HG02884 (cell line): ENCODE results near the gene JUNB.

ENCODE experiments used
- ATAC-seq: cut with Tn5 transposase; IDR thresholded peaks from one replicate; pipeline ENCODE4 v1.9.1; 2021; ENCODE audit warnings: mild to moderate bottlenecking, moderate library complexity; ENCODE audit not compliant: unreplicated experiment

The JUNB gene

DNA sequence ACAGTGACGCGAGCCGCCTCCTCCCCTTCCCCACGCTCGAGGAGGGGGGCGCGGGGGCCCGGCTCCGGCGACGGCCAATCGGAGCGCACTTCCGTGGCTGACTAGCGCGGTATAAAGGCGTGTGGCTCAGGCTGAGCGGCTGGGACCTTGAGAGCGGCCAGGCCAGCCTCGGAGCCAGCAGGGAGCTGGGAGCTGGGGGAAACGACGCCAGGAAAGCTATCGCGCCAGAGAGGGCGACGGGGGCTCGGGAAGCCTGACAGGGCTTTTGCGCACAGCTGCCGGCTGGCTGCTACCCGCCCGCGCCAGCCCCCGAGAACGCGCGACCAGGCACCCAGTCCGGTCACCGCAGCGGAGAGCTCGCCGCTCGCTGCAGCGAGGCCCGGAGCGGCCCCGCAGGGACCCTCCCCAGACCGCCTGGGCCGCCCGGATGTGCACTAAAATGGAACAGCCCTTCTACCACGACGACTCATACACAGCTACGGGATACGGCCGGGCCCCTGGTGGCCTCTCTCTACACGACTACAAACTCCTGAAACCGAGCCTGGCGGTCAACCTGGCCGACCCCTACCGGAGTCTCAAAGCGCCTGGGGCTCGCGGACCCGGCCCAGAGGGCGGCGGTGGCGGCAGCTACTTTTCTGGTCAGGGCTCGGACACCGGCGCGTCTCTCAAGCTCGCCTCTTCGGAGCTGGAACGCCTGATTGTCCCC, at the start of gene JUNB:
JUNB (plus strand) TSS at position 142 of the 706 bp plus-strand sequence; CDS start at position 428, 286 bp downstream.
- ATAC-seq: no peak

GRCh38 chr19:12745166-12745897, 46.0 kb upstream of the JUNB start:
- no peak for ATAC-seq

DNA sequence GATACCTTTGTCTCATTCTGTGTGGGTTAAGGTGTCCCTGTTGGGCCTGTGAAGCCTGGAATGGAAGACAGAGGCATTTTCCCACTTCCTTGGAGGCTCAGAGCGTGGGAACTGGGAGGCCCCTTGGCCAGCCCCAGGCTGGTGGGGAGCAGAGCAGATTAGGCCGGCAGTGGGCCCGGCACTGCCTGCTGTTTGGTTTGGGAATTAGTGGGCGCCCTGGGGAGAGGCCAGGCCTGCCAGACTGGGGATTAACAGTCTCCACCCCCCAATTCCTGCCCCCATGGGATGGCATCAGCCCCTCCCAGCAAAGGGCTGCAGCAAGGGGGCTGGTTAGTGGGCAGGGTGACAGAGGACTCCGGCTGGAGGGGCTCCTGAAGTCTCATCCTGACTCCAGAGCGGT, 42.8 kb upstream of the JUNB start:
- ATAC-seq: no peak

DNA sequence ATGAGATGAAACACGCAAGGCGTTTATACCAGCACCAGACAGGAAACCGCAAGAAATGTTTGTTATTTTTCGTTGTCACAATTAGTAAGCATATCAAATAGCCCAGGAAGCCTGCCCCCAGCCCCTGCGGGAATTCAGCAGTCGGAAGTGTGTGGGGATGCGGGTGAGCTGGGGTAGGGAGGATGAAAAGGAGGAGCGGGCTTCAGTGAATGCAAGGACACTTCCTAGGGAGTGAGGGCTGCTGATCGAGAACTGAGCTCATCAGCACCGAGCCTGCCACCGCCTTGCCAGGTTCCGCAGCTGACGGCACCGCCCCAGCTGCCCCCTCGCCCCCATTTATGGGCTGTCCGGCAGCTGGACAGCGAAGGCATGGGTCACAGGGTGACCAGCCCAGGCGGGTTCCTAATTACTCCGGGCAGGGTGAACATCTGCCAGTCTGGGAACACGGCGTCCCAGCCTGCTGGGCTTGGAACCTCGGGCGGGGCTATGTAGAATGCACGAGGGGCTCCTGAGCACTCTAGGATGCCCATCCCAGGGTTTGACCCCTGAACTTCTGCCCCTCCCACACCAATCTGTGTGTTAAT, 41.3 kb upstream of the JUNB start:
- no peak for ATAC-seq

- no peak for ATAC-seq
Observed at GRCh38 chr19:12750851-12751250, 40.4 kb upstream of the JUNB start.

DNA sequence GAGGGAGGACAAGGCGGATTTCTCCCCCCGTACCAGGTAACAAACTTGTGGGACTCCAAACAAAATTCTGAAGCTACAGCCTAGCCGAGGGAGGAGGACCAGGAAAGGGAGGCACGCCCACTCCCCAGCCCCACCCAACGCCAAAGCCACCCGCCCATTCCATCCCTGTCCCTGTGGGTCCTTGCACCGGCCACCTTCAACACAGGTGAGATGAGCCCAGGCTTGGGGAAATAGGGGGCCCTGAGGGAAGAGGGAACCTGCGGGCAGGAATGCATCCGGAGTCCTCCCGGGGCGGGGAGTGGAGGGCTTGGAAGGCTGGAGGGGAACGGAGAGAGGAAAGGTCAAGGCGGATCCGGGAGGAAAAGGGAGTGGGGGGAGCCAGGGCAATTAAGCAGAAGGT, 39.7 kb upstream of the JUNB start, which contains the start of gene BEST2:
BEST2 (plus strand) TSS at position 157 of the 400 bp plus-strand sequence. CDS start 802 bp downstream, outside the sequence.
- ATAC-seq: no peak

DNA sequence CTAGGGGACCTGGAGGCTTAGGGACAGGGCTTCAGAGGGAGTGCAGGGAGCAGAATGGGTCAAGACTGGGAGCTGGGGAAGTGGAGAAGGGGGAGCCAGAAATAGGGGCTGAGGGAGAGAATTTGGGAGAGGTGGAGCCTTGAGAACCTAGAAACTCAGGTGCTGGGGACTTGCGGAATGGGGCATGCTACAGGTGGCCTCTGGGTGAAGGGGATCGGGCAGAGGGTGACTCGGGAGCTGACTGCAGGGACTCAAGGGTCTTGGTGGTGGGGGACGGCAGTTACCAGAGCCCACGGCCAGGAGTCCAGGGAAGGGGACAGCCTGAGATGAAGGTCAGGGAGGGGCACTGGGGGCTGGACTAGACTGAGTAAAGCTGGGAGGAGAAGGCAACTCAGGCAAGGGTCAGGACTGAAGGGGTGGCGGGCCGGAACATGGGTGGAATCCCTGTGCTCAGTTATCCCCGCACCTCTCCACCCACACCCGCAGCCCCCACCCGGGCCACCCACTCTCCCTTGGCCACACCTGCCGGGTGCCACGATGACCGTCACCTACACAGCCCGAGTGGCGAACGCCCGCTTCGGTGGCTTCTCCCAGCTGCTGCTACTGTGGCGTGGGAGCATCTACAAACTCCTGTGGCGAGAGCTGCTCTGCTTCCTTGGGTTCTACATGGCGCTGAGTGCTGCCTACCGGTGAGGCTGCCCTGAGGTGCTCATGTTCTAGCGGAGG, 39.1 kb upstream of the JUNB start:
- ATAC-seq: no peak

DNA sequence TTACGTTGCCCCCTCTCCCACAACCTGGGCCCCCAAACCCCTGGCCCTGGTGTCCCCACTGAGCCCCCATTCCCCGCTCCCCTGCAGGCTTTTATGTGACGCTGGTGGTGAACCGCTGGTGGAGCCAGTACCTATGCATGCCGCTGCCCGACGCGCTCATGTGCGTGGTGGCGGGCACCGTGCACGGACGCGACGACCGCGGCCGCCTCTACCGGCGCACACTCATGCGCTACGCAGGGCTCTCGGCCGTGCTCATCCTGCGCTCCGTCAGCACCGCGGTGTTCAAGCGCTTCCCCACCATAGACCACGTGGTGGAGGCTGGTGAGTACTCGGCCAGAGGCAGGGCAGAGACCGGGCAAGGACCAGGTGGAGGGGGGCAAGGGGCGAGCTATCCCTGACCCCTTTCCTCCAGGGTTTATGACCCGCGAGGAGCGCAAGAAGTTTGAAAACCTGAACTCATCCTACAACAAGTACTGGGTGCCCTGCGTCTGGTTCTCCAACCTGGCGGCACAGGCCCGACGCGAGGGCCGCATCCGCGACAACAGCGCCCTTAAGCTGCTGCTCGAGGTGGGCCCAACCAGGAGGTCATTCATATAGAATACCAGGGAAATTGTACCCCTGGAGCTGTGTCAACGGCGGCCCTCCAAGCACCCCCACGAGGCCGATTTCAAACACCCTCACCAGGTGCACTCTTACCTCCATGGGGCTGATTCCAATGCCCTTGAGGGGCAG, 36.7 kb upstream of the JUNB start:
- ATAC-seq: no peak

DNA sequence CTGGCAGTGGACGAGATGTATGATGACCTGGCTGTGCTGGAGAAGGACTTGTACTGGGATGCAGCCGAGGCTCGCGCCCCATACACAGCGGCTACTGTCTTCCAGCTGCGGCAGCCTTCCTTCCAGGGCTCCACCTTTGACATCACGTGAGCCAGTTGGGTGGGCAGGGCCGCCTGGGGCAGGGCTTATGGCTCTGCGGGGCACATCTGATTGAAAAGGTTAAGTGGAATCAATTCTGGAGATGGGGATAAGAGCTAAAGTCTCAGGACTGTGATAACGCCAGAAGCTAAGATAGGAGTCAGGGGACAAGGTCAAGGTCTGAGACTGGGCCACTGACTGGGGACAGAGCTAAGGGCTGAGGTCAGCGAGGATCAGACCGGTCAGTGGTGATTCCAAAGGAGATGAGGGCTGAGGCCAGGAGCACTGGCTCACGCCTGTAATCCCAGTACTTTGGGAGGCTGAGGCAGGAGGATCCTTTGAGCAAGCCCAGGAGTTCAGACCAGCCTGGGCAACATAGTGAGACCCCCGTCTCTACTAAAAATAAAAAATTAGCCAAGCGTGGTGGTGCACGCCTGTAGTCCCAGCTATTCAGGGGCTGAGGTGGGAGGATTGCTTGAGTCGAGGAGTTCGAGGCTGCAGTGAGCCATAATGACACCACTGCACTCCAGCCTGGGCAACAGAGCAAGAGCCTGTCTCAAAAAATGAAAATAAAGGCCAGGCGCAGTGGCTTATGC, 35.0 kb upstream of the JUNB start:
- no peak for ATAC-seq

DNA sequence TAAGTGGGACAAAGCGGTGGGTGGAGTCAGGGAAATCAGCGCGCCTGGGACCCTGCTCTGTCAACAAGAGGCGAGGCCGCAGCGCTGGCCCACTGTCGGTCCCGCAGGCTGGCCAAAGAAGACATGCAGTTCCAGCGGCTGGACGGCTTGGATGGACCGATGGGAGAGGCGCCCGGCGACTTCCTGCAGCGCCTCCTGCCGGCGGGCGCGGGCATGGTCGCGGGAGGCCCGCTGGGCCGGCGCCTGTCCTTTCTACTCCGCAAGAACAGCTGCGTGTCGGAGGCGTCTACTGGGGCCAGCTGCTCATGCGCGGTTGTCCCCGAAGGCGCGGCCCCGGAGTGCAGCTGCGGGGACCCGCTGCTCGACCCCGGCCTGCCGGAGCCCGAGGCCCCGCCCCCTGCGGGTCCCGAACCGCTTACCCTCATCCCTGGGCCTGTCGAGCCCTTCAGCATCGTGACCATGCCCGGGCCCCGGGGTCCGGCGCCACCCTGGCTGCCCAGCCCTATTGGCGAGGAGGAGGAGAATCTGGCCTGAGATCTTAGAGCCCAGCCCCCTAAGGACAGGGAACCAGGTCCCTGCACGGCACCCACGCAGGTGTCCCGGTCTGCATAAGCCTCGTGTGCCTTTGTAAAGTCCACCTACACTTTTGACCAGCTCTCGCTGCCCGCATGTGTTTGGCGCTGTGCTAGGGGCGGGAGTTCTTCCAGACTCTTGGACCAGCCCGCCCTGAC, 33.6 kb upstream of the JUNB start:
- ATAC-seq: no peak

DNA sequence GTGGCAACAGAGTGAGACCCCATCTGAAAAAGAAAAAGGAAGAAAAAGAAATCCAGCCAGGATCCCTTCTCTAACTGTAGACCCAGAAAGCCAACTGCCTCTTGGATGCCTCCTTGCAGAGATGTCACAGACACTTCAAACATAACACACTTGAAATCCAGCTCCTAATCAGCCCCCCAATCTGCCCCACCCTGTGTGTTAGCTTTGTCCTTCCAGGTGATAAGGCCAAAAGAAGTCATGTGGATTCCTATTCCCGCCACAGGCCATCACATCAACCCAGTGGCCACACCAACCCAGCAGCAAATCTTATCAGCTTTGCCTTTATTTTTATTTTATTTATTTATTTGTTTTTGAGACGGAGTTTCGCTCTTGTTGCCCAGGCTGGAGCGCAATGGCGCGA, 31.6 kb upstream of the JUNB start:
- no peak for ATAC-seq

GRCh38 chr19:12763100-12763499, 28.2 kb upstream of the JUNB start:
- no peak for ATAC-seq

DNA sequence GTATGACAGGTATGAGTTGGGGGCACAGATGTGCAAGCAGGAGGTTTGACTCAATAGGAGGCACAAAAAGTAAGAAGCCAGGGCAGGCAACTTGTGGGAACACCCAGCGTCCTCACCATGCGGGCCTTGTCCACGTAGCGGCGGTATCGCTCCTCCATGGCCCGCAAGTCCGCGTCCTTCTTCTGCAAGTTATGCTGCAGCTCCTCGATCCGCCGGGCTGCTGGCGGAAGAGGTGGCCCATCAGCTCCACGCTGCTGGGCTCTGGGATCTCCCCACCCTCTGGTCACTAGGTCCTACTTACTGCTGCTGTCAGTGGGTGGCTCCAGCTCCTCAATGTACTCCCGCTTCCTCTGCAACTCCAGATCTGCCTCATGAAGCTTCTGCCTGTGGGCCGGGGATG, 26.6 kb upstream of the JUNB start:
- no peak for ATAC-seq

DNA sequence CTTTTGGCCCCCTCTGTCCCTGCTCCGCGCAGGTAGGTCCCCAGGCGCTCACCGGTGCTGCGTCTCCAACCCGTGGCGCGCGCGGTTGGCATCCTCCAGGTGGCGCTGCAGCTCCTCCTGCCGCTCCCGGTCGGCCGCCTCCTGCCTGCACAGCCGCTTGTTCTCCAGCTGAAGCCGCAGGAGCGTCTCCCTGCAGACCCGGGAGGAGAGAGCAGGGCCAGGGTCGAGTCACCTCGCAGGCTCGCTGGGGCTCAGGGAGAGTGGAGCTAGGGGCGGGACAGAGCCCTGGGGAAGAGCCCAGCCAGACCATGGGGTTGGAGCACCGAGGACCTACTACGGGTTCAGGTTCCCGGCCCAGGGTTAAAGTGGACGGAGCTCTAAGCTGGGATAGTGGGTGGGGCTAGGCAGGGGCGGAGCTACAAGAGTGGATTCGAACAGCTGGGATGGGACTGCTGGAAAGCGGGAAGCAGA, 25.2 kb upstream of the JUNB start:
- no peak for ATAC-seq

DNA sequence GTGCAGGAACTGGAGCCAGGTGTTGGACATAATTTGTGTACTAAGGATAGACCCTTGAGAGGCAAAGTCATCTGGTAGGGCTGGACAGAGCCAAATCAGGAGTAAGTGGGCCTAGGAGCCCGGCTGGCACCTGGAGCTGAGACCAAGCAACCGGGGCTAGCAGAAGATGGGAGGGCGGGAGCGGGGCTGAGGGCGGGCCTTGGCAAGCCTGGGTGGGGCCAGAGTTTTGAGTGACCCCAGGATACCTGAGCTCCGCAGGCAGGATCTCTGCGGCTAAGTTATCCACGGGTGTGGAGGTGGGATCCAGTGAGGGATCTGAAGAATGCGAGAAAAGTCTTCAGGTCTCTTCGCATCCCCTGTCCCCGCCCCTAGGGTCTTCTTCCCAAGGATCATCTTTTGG, 24.1 kb upstream of the JUNB start:
- no peak for ATAC-seq

DNA sequence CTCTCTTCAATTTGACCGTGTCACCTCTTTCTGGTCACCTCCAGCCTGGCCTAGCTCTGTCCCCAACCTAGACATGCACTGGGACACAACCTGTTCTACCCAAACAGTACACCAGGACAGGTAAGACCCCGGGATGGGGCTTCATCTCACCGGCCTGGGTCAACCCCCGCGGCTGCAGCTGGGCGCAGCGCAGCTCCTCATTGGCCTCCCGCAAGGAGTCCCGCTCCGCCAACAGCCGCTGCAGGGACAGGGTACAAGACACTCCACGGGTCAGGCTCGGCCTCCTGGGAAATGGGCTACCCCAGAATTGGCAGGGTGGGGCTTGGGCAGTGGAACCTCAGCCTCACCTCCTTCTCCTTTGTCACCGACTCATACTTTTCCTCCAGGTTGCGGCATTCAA, 23.6 kb upstream of the JUNB start:
- ATAC-seq: no peak

GRCh38 chr19:12769689-12770088, 21.6 kb upstream of the JUNB start:
- no peak for ATAC-seq

DNA sequence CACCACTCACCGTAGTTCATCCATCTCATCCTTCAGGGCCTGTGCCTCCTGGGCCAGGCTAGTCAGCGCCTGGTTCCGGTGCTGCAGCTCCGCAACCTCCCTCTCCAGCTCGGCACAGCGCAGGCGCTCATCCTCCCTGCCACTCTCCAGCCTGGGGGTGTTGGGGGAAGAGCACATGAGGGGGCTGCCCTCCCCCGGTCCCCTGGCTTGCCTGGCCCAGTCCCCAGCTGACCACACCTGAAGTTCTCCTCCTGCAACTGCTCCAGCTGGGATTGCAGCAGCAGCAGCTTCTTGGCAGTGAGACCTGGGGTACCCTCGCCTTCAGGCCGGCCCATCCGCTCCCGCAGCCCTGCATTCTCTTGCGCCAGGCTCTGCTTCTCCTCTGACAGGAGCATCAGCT, 20.4 kb upstream of the JUNB start:
- ATAC-seq: no peak

DNA sequence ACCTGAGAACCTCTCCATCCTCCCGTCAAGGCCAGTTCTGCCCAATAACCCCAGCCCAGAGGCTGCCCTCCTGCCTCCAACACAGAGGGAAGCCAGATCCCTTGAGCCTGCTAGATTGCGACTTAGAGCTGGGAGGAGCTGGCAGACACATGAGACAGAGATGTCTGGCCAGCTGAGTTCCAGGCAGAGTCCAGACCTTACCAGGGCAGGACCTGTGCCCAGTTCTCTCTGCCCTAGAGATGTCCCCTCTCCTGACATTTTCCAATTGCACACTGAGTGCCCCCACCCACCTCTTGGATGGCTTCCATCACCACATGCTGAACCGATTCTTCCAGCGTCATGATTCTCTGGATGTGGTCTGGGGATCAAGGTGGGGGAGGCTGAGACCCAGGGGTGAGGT, 19.0 kb upstream of the JUNB start:
- ATAC-seq: no peak
